T-helper 1 cell treated with Interleukin-12 subunit alpha and Interleukin-12 subunit beta and Interleukin-4 antibody, amounts not matched to agents 30 ng/mL and 1 ng/mL, for 36 hours (primary cell): ENCODE measurements around the gene VCX3A. TPM values are rescaled to one million over a fixed set of nuclear protein-coding genes. Genes with fewer than 3 reads are reported as not detected.
"Not testable (repeated sequence)": the region's sequence is repeated elsewhere in the genome, so short reads cannot be mapped to it uniquely, and the experiment has no call there.

ENCODE experiments used
- intact Hi-C: fragments of 100-400 bp; cut with micrococcal nuclease; formaldehyde crosslinking; loops from one replicate; pipeline ENCODE4 v1.15.1; 2024
- total RNA-seq: library from RNA; stranded (reverse); gene quantifications from 2 replicates; pipeline ENCODE4 v1.2.3, GENCODE V29; 2022

VCX3A gene
- total RNA-seq = not detected in 2 replicates

DNA sequence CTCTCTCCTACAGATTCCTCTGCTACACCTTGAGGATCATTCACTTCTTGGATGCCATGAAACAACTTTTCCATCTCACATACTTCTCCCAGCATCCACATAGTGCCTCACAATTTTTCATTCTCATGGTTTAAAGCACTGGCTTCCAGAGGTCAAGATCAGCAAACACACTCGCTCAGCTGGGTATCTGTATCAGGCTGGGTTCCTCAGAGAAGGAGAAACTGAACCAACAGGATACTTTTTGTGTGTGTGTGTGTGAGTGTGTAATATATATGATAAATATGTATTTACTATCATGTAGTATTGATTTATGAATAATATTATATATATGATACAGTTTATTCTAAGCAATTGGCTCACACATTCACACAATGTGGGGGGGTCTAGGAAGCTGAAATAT lies at the start of gene VCX3A:
TSS of gene VCX3A (minus strand) at position 101 of the 400 bp plus-strand sequence. CDS start 621 bp downstream, outside the sequence.
- intact Hi-C loops = not testable (repeated sequence)

DNA sequence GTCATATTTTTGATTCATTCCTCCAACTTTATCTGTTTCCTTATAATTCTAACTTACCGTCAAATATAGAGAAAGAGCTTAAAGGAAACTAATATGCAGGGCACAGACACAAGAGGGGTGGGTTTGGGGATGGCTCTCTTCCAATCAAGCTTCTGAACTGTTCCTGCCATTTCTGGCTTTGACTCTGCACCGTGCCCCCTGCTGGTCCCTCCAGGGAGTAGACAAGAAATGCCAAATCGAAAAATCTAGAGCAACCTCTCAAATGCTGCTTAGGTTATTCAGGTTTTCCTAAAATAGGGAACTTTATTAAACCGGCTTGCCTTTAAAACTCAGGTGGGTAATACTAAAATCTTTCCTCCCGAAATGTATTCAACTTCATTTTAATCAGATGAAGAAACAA lies 39.8 kb upstream of the VCX3A start:
- intact Hi-C loops = no loop called here

DNA sequence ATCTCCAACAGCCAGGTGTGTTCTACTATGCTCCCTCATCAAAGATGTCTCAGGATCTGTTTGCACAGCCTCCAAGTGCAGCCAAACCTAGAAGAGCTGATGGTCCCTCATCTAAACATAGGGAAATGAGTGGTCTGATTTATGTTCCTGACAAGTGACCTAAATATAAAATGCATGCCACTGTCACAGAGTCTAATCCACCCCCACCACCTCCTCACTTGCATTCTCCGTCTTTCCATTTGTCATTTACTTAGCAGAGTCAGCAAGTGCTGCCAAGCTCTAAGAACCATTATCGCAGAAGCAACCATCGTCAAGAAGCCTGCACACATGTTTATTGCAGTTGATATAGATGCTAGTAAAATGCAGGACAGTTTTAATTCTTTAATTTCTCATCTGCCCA lies 33.1 kb upstream of the VCX3A start:
- intact Hi-C loops = no loop called here

DNA sequence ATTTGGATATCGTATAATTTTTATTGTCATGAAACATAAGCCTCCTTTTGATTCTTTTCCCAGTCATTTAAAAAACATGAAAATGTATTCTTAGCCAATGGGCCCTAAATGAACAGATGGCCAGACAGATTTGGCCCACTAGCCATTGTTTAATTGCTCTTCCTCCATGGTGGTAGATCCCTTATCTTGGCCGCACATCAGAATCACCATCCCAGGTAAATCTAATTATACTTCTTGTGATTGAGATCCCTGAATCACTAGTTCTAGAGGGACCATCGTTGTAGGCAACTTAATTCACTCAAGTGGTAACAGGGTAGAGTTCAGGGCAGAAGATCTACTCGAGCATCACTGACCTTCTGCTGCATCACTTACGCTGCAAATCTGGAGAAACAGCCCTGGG lies 24.1 kb upstream of the VCX3A start:
- intact Hi-C loops = no loop called here

DNA sequence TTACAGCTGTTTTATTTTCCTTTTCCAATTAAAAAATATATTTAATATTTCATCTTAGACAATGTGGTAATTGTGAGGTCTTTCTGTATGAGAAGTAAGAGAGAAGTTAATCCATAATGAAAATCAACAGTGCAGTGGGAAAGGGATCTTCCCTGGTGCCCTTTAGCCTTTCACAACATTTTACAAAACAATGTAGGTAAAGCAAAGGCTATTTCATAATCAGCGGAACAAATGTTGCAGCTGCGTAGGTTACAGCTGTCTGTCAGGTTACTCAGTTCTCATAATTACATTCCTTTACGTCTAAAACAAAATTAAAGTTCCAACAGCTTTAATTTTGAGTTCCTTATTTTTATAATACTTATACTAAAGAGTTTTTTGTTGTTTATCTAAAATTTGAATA lies 22.8 kb upstream of the VCX3A start:
- intact Hi-C loops = no loop called here

DNA sequence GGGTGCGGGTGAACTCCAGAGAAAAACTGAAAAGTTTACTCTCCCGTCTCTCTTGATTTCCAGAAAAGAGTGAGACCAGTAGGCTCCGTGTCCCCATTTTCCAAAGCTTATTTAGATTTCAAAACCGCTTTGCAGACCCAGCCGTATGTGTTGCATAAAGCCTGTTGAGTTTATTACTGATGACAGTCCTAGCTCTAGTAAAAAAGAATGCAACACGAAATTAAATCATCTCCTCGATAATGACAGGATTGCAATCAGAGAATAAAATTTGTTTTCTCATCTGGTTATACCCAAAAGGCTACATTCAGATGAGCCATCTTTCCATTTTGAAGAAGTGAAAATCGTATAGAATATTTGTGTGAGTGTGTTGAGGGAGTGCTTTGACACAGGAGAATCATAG lies 16.1 kb upstream of the VCX3A start:
- intact Hi-C loops = no loop called here

DNA sequence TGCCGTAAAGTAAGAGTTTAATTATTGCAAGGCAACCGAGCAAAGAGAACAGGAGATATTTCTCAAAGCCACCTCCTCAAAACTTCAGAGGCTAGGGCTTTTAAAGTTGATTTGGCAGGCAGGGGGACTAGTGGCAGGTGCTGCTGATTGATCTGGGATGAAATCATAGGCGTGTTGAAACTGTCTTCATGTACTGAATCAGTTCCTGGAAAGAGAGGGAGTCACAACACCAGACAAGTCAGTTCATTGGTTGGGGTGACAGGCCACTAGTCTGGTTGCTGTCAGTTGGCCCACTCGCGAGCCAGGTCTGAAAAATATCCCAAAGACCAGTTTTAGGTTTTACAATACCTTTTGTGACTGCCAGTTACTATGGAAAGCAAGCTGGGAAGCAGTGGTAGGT lies 10.8 kb upstream of the VCX3A start:
- intact Hi-C loops = no loop called here

DNA sequence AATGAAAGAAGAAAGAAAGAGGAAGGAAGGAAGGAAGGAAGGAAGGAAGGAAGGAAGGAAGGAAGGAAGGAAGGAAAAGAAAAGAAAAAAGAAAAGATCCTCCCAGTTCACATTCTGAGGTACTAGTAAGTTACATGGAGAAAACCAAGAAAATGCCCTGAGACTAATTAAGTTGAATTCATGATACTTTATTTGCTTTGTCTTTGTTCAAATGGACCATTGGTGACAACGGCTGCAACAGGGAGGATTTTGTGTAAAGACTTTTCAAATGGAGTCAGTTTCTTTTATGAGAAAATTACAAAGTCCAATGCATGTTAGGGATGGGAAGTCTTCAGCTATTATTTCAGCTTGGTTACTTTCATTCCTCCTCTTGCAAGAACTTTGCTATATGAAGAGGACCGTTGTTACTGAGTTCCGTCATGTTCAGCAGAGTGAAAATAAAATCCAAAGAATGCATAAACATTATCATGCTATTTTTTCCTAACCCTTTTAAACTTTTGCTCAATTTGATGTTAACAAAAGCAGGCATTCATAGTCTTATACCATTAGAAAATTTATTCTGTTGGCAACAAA lies 8.3 kb downstream of the VCX3A start:
- intact Hi-C loops = no loop called here

DNA sequence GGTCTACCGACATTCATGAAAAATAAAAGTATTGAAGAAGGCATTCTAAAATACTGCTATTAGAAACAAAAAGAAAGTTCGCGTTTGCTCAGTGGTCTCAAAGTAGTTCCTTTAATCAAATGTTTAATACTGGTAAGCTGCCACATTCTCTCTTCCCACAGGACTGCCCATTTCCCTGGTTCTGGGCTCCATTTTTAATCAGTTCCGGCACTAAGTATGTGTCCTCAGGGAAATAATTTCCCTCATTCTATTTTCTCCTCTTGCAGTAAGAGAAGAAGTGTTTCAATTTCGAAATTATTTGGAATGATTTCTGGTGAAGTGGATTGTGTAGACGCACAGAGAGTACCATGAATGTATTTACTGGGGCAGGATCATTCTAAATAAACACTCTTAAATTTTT lies 17.5 kb downstream of the VCX3A start:
- intact Hi-C loops = no loop called here

DNA sequence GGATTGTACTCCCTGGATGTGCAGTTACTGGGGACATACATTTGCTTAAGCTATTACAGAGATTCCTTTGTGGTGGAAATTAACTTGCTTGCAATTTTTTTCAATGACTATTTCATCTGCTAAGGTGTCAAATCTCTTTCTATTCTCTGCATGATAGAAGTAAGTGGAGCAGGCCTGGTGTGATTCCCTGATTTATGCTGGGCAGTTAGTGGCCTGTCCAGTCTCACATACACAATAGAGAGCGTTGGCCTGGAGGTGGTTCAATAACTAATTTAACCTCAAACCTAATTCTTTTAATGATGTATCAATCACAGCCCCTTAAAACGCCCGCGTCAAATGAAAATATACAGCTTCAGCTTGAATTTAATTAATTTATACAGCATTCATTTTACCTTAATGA lies 28.5 kb downstream of the VCX3A start:
- intact Hi-C loops = no loop called here

DNA sequence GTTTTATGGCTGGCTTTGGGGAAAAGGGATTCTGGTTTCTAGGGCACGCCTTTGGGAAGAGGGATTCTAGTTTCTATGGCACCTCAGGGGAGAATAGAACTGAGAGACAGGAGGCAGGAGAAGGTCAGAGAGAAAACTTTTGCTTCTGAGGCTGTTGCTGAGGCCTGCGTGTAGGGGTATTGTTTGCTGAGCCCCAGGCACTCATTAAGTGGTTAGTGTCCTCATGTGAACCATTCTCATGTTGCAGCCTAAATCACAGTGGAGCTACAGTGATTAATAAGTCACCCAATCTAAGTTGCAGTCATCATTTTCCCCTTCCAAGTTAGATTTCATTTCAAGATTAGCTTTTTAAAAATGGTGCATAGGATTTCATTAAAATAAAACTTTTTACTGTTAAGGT lies 29.0 kb downstream of the VCX3A start:
- intact Hi-C loops = no loop called here

DNA sequence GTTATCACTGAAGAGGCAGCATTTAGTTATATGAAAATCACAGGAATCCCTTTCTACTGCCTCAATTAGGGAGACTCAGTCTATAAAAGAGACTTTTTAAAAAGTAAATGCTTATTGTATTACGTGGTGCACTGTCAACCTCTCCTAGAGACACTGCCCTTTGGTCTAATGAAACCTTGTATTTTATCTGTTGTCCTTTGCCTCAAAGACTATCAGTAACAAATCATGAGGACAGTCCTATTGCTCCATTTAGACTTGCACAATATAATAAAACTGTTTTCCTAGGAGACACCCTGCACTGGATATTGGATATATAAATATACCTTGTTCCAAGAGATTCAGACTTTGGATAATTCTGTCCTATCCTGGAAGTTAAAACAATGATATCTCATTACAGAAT lies 34.2 kb downstream of the VCX3A start:
- intact Hi-C loops = no loop called here

DNA sequence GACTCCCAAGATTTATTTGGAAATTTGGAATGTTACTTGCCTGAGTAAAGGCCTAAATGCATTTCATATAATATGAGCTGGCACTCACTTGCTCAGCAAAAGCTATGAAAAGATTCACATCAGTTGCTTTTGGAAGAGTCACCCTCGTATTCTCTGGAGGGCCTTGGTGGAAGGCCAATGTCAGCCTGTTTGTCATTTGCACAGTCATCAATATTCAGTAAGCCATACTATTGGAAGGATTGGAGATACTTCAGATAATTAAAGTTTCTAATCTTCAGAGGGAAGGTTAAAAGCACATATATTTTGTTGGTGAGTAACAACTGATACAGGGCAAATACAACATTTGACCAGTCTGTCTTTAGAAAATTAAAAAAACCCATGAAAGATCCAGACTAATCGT lies 36.6 kb downstream of the VCX3A start:
- intact Hi-C loops = no loop called here
